HepG2 (cell line): ENCODE results near the gene OS9. TPM values are rescaled to one million over a fixed set of nuclear protein-coding genes. Genes with fewer than 3 reads are reported as not detected.
A peak's percentile ranks its signal among the peaks of the same experiment; 100 is the strongest.

Experiments
- CREM ChIP-seq, 2 experiments: sonication (generic) in 1 of 2; formaldehyde crosslinking in 1 of 2; IDR thresholded peaks; 2 replicates each; pipeline versions ENCODE4 v1.4.0 to v1.6.1; 2016 to 2020; ENCODE audit warnings: antibody characterized with exemption in 1 of 2, mild to moderate bottlenecking in 1 of 2, missing genetic modification reagents in 1 of 2
- ESRRA ChIP-seq: sonication (generic); formaldehyde crosslinking; IDR thresholded peaks from 2 replicates; pipeline ENCODE4 v1.5.1; 2020; ENCODE audit warnings: mild to moderate bottlenecking, low read depth, missing genetic modification reagents
- HDAC2 ChIP-seq: sonication (generic); formaldehyde crosslinking; IDR thresholded peaks from 2 replicates; pipeline ENCODE4 v1.4.0; 2020; ENCODE audit warnings: missing genetic modification reagents
- NFKB2 ChIP-seq: sonication (generic); formaldehyde crosslinking; IDR thresholded peaks from 2 replicates; pipeline ENCODE4 v1.4.0; 2020; ENCODE audit warnings: missing genetic modification reagents, borderline replicate concordance
- RNF2 ChIP-seq: fragments of 450-650 bp; conservative IDR thresholded peaks from 2 replicates; pipeline ENCODE4 v1.6.1; 2016; ENCODE audit warnings: low read depth
- SMYD3 ChIP-seq: sonication (generic); formaldehyde crosslinking; IDR thresholded peaks from 2 replicates; pipeline ENCODE4 v1.8.1; 2023; ENCODE audit warnings: mild to moderate bottlenecking, missing genetic modification reagents
- SP1 ChIP-seq, 2 experiments: fragments of 450-650 bp in 1 of 2; sonication (generic) in 1 of 2; formaldehyde crosslinking in 1 of 2; IDR thresholded peaks; 2 replicates each; pipeline versions ENCODE4 v1.4.0 to v1.6.1; 2016 to 2020; ENCODE audit warnings: missing genetic modification reagents in 1 of 2
- ZMYM4 ChIP-seq: sonication (generic); formaldehyde crosslinking; IDR thresholded peaks from 2 replicates; pipeline ENCODE4 v1.8.1; 2023; ENCODE audit warnings: mild to moderate bottlenecking, missing genetic modification reagents
- ZNF282 ChIP-seq: fragments of 450-650 bp; IDR thresholded peaks from 2 replicates; pipeline ENCODE4 v1.6.1; 2018; ENCODE audit not compliant: partially characterized antibody
- ZNF34 ChIP-seq: sonication (generic); formaldehyde crosslinking; IDR thresholded peaks from 2 replicates; pipeline ENCODE4 v1.4.0; 2020; ENCODE audit warnings: mild to moderate bottlenecking, missing genetic modification reagents, borderline replicate concordance
- ZNF562 ChIP-seq: sonication (generic); formaldehyde crosslinking; IDR thresholded peaks from 2 replicates; pipeline ENCODE4 v1.8.0; 2022; ENCODE audit warnings: missing genetic modification reagents, borderline replicate concordance
- ZNF670 ChIP-seq: sonication (generic); formaldehyde crosslinking; IDR thresholded peaks from 2 replicates; pipeline ENCODE4 v1.8.0; 2022; ENCODE audit warnings: mild to moderate bottlenecking, missing genetic modification reagents, borderline replicate concordance
- polyA plus RNA-seq, 8 experiments: library from polyadenylated mRNA; depleted of rRNA in 3 of 8; stranded (reverse) in 7 of 8; unstranded in 1 of 8; fragments of >200 nt; fragmentation: Illumina TruSeq in 4 of 8; extraction: Trizol in 4 of 8; gene quantifications; 2 replicates each; pipeline versions ENCODE4 v1.2.1 to v1.2.3, GENCODE V29; 2011 to 2016; ENCODE audit warnings: low read depth in 4 of 8, missing spikeins in 1 of 8, mixed read lengths in 1 of 8; ENCODE audit not compliant: insufficient read depth in 1 of 8
- total RNA-seq, 5 experiments: library from RNA; depleted of rRNA; stranded (reverse); fragments of >200 nt; fragmentation: Illumina TruSeq; extraction: Trizol; gene quantifications; 2 replicates each; pipeline ENCODE4 v1.2.3, GENCODE V29; 2016; ENCODE audit warnings: low read depth in 1 of 5
- TF ChIP-seq, protein P1 (sequence below): IDR thresholded peaks from 2 replicates; pipeline ENCODE4 v1.6.1; 2016; ENCODE audit warnings: missing compliant biosample characterization, missing genetic modification reagents, borderline replicate concordance
- TF ChIP-seq, protein P2 (sequence below): sonication (generic); formaldehyde crosslinking; IDR thresholded peaks from 2 replicates; pipeline ENCODE4 v1.8.0; 2022; ENCODE audit warnings: mild to moderate bottlenecking, missing genetic modification reagents; ENCODE audit not compliant: insufficient replicate concordance
- TF ChIP-seq, protein P3 (sequence below): sonication (generic); formaldehyde crosslinking; IDR thresholded peaks from 2 replicates; pipeline ENCODE4 v1.5.0; 2020; ENCODE audit warnings: mild to moderate bottlenecking, missing genetic modification reagents, moderate library complexity
- TF ChIP-seq, protein P4 (sequence below): IDR thresholded peaks from 2 replicates; pipeline ENCODE4 v1.6.1; 2016; ENCODE audit warnings: missing genetic modification reagents, missing compliant biosample characterization
- TF ChIP-seq, protein P5 (sequence below): sonication (generic); formaldehyde crosslinking; IDR thresholded peaks from 2 replicates; pipeline ENCODE4 v1.8.0; 2022; ENCODE audit warnings: mild to moderate bottlenecking, missing genetic modification reagents, borderline replicate concordance
- TF ChIP-seq, protein P6 (sequence below): IDR thresholded peaks from 2 replicates; pipeline ENCODE4 v1.6.1; 2012; ENCODE audit warnings: low read length, improper control_type of control experiment

OS9 gene
- total and polyA plus RNA-seq, 2 of the 13 experiments (the other 11 are each of a cell fraction or from before 2014, with no cell fraction given): 156 to 206 TPM

DNA sequence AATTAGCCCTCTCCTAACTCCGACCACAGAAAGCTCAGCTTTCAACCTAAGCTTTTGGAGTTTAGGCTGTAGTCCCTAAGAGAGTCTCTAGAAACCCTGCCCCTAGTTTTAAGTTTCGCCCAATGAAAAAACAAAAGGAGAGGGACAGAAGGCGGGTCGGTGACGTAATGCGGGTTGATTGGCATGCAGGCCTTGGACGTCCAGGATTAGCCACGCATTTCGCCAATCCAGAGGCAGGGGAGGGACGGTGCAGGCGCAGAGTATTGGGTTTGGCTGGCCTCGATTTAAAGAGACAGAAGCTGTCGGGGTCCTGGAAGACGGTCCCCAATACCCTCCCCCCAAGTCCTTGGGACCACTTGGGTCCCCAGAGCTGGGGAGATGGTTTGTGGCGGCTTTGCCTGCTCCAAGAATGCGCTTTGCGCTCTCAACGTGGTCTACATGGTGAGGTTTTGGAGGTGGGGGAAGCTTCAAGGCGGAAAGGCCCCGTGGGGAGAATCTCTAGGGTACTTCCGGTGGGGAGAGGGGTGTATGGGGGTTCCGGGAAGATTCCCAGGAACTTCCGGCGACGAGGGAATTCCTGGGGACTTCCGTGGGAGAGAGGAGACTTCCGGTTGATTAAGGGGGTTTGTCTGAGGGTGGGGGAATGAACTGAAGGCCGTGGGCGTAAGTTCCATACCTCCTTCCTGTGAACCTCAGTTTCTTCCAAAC is 51.0 kb downstream of the OS9 start, which contains the start of gene TSPAN31 (continued):
- TF ChIP-seq, protein P1, sequence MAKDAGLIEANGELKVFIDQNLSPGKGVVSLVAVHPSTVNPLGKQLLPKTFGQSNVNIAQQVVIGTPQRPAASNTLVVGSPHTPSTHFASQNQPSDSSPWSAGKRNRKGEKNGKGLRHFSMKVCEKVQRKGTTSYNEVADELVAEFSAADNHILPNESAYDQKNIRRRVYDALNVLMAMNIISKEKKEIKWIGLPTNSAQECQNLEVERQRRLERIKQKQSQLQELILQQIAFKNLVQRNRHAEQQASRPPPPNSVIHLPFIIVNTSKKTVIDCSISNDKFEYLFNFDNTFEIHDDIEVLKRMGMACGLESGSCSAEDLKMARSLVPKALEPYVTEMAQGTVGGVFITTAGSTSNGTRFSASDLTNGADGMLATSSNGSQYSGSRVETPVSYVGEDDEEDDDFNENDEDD (CRISPR knock-in tag): peak; percentile 43; the same call in 1 of the 2 replicates
- TF ChIP-seq SP1 (IDR thresholded peaks at IDR 0.05) (no peak), SP1 (CRISPR knock-in tag; IDR thresholded peaks at IDR 0.05) (no peak; the same call in 1 of the 2 replicates), RNF2 (0 out of 2 replicates have a peak, but pooled peaks have one; percentile 19), ZNF562 (no peak), ESRRA (CRISPR knock-in tag) (0 out of 2 replicates have a peak, but pooled peaks have one; percentile 49), ZMYM4 (CRISPR knock-in tag) (peak; percentile 48; the same call in 1 of the 2 replicates), ZNF670 (CRISPR knock-in tag) (no peak), ZNF34 (CRISPR knock-in tag) (no peak), HDAC2 (CRISPR knock-in tag) (0 out of 2 replicates have a peak, but pooled peaks have one; percentile 11), ZNF282 (no peak), NFKB2 (no peak), SMYD3 (no peak), CREM (IDR thresholded peaks at IDR 0.05) (peak; percentile 96), CREM (CRISPR knock-in tag; IDR thresholded peaks at IDR 0.05) (no peak; the same call in 1 of the 2 replicates)
- TF ChIP-seq, protein P2, sequence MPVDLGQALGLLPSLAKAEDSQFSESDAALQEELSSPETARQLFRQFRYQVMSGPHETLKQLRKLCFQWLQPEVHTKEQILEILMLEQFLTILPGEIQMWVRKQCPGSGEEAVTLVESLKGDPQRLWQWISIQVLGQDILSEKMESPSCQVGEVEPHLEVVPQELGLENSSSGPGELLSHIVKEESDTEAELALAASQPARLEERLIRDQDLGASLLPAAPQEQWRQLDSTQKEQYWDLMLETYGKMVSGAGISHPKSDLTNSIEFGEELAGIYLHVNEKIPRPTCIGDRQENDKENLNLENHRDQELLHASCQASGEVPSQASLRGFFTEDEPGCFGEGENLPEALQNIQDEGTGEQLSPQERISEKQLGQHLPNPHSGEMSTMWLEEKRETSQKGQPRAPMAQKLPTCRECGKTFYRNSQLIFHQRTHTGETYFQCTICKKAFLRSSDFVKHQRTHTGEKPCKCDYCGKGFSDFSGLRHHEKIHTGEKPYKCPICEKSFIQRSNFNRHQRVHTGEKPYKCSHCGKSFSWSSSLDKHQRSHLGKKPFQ (CRISPR knock-in tag): peak; percentile 78
- TF ChIP-seq, protein P3, sequence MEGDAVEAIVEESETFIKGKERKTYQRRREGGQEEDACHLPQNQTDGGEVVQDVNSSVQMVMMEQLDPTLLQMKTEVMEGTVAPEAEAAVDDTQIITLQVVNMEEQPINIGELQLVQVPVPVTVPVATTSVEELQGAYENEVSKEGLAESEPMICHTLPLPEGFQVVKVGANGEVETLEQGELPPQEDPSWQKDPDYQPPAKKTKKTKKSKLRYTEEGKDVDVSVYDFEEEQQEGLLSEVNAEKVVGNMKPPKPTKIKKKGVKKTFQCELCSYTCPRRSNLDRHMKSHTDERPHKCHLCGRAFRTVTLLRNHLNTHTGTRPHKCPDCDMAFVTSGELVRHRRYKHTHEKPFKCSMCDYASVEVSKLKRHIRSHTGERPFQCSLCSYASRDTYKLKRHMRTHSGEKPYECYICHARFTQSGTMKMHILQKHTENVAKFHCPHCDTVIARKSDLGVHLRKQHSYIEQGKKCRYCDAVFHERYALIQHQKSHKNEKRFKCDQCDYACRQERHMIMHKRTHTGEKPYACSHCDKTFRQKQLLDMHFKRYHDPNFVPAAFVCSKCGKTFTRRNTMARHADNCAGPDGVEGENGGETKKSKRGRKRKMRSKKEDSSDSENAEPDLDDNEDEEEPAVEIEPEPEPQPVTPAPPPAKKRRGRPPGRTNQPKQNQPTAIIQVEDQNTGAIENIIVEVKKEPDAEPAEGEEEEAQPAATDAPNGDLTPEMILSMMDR (CRISPR knock-in tag): no peak
- TF ChIP-seq, protein P4, sequence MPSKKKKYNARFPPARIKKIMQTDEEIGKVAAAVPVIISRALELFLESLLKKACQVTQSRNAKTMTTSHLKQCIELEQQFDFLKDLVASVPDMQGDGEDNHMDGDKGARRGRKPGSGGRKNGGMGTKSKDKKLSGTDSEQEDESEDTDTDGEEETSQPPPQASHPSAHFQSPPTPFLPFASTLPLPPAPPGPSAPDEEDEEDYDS (CRISPR knock-in tag): peak; percentile 82
- TF ChIP-seq, protein P5, sequence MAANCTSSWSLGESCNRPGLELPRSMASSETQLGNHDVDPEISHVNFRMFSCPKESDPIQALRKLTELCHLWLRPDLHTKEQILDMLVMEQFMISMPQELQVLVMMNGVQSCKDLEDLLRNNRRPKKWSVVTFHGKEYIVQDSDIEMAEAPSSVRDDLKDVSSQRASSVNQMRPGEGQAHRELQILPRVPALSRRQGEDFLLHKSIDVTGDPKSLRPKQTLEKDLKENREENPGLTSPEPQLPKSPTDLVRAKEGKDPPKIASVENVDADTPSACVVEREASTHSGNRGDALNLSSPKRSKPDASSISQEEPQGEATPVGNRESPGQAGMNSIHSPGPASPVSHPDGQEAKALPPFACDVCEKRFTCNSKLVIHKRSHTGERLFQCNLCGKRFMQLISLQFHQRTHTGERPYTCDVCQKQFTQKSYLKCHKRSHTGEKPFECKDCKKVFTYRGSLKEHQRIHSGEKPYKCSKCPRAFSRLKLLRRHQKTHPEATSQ (CRISPR knock-in tag): no peak
- TF ChIP-seq, protein P6, sequence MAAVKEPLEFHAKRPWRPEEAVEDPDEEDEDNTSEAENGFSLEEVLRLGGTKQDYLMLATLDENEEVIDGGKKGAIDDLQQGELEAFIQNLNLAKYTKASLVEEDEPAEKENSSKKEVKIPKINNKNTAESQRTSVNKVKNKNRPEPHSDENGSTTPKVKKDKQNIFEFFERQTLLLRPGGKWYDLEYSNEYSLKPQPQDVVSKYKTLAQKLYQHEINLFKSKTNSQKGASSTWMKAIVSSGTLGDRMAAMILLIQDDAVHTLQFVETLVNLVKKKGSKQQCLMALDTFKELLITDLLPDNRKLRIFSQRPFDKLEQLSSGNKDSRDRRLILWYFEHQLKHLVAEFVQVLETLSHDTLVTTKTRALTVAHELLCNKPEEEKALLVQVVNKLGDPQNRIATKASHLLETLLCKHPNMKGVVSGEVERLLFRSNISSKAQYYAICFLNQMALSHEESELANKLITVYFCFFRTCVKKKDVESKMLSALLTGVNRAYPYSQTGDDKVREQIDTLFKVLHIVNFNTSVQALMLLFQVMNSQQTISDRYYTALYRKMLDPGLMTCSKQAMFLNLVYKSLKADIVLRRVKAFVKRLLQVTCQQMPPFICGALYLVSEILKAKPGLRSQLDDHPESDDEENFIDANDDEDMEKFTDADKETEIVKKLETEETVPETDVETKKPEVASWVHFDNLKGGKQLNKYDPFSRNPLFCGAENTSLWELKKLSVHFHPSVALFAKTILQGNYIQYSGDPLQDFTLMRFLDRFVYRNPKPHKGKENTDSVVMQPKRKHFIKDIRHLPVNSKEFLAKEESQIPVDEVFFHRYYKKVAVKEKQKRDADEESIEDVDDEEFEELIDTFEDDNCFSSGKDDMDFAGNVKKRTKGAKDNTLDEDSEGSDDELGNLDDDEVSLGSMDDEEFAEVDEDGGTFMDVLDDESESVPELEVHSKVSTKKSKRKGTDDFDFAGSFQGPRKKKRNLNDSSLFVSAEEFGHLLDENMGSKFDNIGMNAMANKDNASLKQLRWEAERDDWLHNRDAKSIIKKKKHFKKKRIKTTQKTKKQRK: no peak
